Nephron (organoid): ENCODE measurements around the gene COL24A1.

Source experiments
- H3K27ac Mint-ChIP-seq, 3 experiments: 2 replicates each; pipeline ENCODE4 v1.8.0; 2020; ENCODE audit warnings: mixed read lengths in 3 of 3, mild to moderate bottlenecking in 2 of 3, moderate library complexity in 1 of 3
- H3K27me3 Mint-ChIP-seq: 2 replicates; pipeline ENCODE4 v1.8.0; 2021; ENCODE audit warnings: low read depth, mild to moderate bottlenecking, moderate library complexity, mixed read lengths
- H3K36me3 Mint-ChIP-seq: 2 replicates; pipeline ENCODE4 v1.8.0; 2020; ENCODE audit warnings: low read depth, mixed read lengths
- H3K4me1 Mint-ChIP-seq: 2 replicates; pipeline ENCODE4 v1.8.0; 2020; ENCODE audit warnings: mixed read lengths
- H3K4me3 Mint-ChIP-seq, 3 experiments: 2 replicates each; pipeline ENCODE4 v1.8.0; 2020; ENCODE audit warnings: mild to moderate bottlenecking in 3 of 3, mixed read lengths in 3 of 3, moderate library complexity in 2 of 3
- H3K9me3 Mint-ChIP-seq: 2 replicates; pipeline ENCODE4 v1.8.0; 2020; ENCODE audit warnings: mixed read lengths
- TF ChIP-seq, protein P1 (sequence below), 3 experiments: fragments of 200-600 bp; sonication (generic); IDR thresholded peaks; one replicate each; pipeline ENCODE4 v1.5.0; 2021; ENCODE audit warnings: antibody characterized with exemption in 3 of 3; ENCODE audit not compliant: unreplicated experiment in 3 of 3

Gene COL24A1

DNA sequence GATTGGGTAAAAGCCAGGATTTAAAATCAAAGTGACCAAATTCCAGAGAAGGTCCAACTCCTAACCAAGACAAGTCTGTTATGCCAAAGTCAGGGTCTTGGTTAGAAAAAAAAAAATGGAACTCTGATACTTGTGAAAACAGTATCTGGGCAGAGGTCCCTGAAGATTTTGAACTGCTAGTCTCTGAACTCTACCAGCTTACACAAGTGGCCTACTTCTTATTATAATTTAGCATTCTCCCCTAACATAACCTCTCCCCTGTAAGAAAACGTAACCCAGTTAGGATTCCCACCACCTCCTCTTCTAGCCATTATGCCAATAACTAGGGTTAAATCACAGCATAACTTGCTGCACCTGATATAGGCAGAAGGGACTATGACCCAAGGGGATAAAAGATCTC is 220.5 kb downstream of the COL24A1 start:
- H3K36me3 Mint-ChIP-seq = no peaks in the 10 kb centered on the region
- H3K27ac Mint-ChIP-seq = no peak overlapping the region
- H3K4me1 Mint-ChIP-seq = no peaks in the 10 kb centered on the region
- H3K9me3 Mint-ChIP-seq = no peaks in the 10 kb centered on the region
- TF ChIP-seq, protein P1, sequence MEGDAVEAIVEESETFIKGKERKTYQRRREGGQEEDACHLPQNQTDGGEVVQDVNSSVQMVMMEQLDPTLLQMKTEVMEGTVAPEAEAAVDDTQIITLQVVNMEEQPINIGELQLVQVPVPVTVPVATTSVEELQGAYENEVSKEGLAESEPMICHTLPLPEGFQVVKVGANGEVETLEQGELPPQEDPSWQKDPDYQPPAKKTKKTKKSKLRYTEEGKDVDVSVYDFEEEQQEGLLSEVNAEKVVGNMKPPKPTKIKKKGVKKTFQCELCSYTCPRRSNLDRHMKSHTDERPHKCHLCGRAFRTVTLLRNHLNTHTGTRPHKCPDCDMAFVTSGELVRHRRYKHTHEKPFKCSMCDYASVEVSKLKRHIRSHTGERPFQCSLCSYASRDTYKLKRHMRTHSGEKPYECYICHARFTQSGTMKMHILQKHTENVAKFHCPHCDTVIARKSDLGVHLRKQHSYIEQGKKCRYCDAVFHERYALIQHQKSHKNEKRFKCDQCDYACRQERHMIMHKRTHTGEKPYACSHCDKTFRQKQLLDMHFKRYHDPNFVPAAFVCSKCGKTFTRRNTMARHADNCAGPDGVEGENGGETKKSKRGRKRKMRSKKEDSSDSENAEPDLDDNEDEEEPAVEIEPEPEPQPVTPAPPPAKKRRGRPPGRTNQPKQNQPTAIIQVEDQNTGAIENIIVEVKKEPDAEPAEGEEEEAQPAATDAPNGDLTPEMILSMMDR (IDR thresholded peaks at IDR 0.05; ENCODE audit: unreplicated experiment in 3 of 3) = no peak
- H3K27me3 Mint-ChIP-seq = no peaks in the 10 kb centered on the region
- H3K4me3 Mint-ChIP-seq = no peak overlapping the region

DNA sequence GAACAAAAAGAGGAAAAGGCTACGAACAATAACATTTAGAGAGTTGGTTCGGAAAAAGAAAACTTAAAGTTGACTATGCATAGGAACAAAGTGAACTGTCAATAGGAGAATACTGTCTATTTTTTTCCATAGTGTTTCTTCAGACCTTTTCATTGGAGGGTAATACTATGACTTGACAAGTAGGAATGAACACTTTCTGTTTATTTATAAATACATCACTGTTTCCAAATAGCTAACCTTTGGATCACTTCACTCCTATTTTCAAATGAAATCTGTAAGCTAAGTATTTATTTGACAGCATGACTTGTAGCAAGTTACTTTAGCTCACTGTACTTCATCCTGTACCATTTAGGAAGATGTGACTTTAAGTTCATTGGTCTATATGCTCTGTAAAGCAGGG is 221.3 kb downstream of the COL24A1 start:
- H3K36me3 Mint-ChIP-seq = no peaks in the 10 kb centered on the region
- H3K9me3 Mint-ChIP-seq = no peaks in the 10 kb centered on the region
- no peak overlapping the region for H3K4me3 Mint-ChIP-seq
- no peaks in the 10 kb centered on the region for H3K4me1 Mint-ChIP-seq
- H3K27ac Mint-ChIP-seq = no peak overlapping the region
- TF ChIP-seq, protein P1 (IDR thresholded peaks at IDR 0.05; ENCODE audit: unreplicated experiment in 3 of 3) = no peak
- H3K27me3 Mint-ChIP-seq = no peaks in the 10 kb centered on the region

DNA sequence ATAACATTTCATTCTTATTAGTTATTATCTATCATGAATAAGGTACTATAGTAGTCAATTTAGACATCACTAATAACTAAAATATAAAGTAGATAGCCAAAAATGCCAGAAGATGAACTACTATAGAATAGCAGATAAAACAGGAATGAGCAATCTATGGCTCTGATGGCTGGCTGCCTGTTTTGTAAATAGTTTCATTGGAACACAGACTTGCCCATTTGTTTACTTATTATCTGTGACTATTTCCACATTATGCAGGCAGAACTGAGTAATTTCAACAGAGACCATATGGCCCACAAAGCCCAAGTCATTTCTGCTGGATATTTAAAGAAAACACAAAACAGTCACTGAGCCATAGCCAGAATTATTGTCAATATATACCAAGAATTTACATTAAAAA is 222.1 kb downstream of the COL24A1 start:
- Mint-ChIP-seq H3K36me3 (no peaks in the 10 kb centered on the region), H3K4me3 (no peak overlapping the region), H3K4me1 (no peaks in the 10 kb centered on the region), H3K9me3 (no peaks in the 10 kb centered on the region), H3K27ac (no peak overlapping the region), H3K27me3 (no peaks in the 10 kb centered on the region)
- TF ChIP-seq, protein P1 (IDR thresholded peaks at IDR 0.05; ENCODE audit: unreplicated experiment in 3 of 3) = no peak

DNA sequence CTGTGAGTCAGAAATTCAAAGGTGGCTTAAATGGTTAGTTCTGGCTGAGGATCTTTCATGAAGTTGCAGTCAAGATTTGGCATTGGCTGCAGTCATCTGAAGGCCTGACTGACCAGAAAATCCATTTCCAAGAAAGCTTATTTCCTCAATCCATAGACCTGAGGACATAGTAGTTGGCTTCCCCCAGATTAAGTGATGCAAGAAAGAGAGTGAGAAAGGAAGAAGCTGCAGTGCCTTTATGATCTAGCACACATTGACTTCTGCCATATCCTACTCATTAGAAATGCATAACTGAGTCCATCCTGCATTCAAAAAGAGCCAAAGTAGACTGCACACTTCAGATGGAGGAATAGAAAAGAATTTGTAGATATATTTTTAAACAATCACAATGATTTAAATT is 222.6 kb downstream of the COL24A1 start:
- Mint-ChIP-seq H3K27ac (no peak overlapping the region), H3K36me3 (no peaks in the 10 kb centered on the region), H3K4me1 (no peaks in the 10 kb centered on the region), H3K27me3 (no peaks in the 10 kb centered on the region), H3K4me3 (no peak overlapping the region), H3K9me3 (no peaks in the 10 kb centered on the region)
- TF ChIP-seq, protein P1 (IDR thresholded peaks at IDR 0.05; ENCODE audit: unreplicated experiment in 3 of 3) = no peak

DNA sequence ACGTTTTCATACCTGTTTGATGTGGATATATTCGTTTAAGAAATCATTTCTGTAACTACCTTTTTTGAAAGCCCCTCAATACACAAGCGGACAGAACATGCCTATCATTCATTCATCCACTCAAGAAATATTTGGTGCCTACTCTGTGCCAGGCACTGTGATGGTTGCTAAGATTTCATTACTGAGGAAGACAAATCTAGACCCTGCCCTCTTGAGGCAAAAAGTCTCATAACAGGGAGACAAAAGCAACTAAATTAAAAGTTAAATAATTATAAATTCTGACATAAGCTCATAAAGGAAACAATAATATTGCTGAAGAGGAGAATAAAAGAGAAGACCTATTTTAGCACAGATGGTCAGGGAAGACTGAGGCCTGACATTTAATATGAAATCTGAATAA is 244.8 kb downstream of the COL24A1 start:
- no peaks in the 10 kb centered on the region for H3K36me3 Mint-ChIP-seq
- TF ChIP-seq, protein P1 (IDR thresholded peaks at IDR 0.05; ENCODE audit: unreplicated experiment in 3 of 3) = peak in 1 of 3 experiments; percentile 15
- no peaks in the 10 kb centered on the region for H3K9me3 Mint-ChIP-seq
- no peaks in the 10 kb centered on the region for H3K4me1 Mint-ChIP-seq
- H3K27me3 Mint-ChIP-seq = no peaks in the 10 kb centered on the region
- no peak overlapping the region for H3K4me3 Mint-ChIP-seq
- H3K27ac Mint-ChIP-seq = no peak overlapping the region

DNA sequence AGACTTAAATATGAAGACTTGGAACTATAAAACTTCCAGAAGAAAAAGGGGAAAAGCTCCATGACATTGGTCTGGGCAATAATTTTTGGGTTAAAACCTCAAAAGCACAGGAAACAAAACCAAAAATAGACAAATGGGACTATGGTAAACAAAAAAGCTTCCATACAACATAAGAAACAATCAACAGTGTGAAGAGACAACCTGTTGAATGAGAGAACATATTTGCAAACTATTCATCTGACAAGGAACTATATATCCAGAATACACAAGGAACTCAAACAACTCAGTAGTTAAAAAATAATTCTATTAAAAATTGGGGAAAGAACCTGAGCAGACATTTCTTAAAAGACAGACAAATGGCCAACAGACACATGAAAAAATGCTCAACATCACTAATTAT is 255.7 kb downstream of the COL24A1 start:
- Mint-ChIP-seq H3K36me3 (no peaks in the 10 kb centered on the region), H3K9me3 (peaks cover 3% of the 10 kb centered on the region), H3K27ac (no peak overlapping the region), H3K27me3 (no peaks in the 10 kb centered on the region), H3K4me3 (no peak overlapping the region), H3K4me1 (no peaks in the 10 kb centered on the region)
- TF ChIP-seq, protein P1 (IDR thresholded peaks at IDR 0.05; ENCODE audit: unreplicated experiment in 3 of 3) = no peak
